ENCODE measurements around the gene CFAP45.

DNA sequence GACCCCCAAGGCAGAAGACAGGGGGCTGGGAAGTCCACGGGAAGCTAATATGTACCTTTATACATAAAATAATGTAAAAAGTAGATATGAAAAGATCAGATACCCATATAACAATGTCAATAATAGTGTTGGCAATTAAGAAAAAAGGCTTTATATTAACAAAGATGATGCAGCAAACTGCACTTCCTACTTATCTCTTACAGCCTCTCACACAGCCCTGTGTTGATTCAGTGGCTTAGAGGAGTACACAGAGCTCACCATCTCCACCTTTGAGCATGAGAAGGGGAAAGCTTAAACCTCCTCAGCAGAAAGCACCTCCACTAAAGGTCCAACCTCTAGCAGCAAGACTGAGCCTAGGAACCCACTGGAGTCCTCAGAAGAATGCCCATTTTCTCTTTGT, 30.4 kb downstream of the CFAP45 start:
- TF ChIP-seq CTCF (IDR thresholded peaks at IDR 0.05; ENCODE audit: low read length) = no peak
- no peak for TF ChIP-seq EZH2 (IDR thresholded peaks at IDR 0.05; ENCODE audit: borderline replicate concordance, low read length)
